ENCODE results near the gene TPM1.

The TPM1 gene

GRCh38 chr15:63112871-63113270 is 70.3 kb downstream of the TPM1 start:
- Histone ChIP-seq H3K4me3 (ENCODE audit: insufficient read depth, low read length, poor library complexity, severe bottlenecking) (no peak overlapping the region), H3K79me2 (ENCODE audit: insufficient read depth, low read length) (no peaks in the 10 kb centered on the region), H3K9me2 (replicated peaks; ENCODE audit: insufficient read depth, low read length) (no peaks in the 10 kb centered on the region), H3K27ac (ENCODE audit: low read depth, low read length) (no peak overlapping the region), H3K9ac (ENCODE audit: low read length) (no peak overlapping the region), H3K4me2 (ENCODE audit: low read depth, low read length, poor library complexity, severe bottlenecking) (no peak overlapping the region), H3K27me3 (ENCODE audit: low read length) (no peaks in the 10 kb centered on the region), H2AFZ (ENCODE audit: low read depth, low read length, severe bottlenecking) (no peak overlapping the region), H3F3A (ENCODE audit: insufficient read depth) (no peaks in the 10 kb centered on the region), H3K9me3 (ENCODE audit: insufficient read depth, low read length) (no peaks in the 10 kb centered on the region), H4K20me1 (ENCODE audit: low read depth, low read length) (no peaks in the 10 kb centered on the region), H3K36me3 (ENCODE audit: low read length) (no peaks in the 10 kb centered on the region)
- no peak for TF ChIP-seq EZH2phosphoT487 (conservative IDR thresholded peaks at IDR 0.05; ENCODE audit: low read length)
- TF ChIP-seq CTCF (IDR thresholded peaks at IDR 0.05; ENCODE audit: insufficient read depth, low read length, poor library complexity, severe bottlenecking) = no peak

DNA sequence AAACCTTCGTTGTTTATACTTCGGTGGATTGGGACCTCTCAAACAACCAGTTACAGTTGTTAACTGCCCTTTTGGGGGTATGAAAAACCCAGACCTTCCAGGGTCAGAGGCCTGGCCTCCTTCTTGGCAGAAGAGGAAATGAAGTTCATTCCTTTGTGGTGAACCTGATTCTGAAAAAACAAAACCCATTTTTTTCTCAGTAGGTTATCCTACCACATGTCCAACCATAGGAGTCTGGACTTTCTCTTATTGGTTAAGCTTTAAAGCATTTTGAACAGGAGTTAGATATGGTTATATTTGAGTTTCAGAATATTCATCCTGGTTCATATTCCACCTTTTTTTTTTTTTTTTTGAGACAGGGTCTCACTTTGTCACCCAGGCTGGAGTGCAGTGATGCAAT is 71.9 kb downstream of the TPM1 start:
- TF ChIP-seq EZH2phosphoT487 (conservative IDR thresholded peaks at IDR 0.05; ENCODE audit: low read length) = no peak
- TF ChIP-seq CTCF (IDR thresholded peaks at IDR 0.05; ENCODE audit: insufficient read depth, low read length, poor library complexity, severe bottlenecking) = no peak
- H3K9ac ChIP-seq (ENCODE audit: low read length) = no peak overlapping the region
- H3K9me3 ChIP-seq (ENCODE audit: insufficient read depth, low read length) = peaks cover 2% of the 10 kb centered on the region; the same call in 1 of the 2 replicates
- no peak overlapping the region for H2AFZ ChIP-seq (ENCODE audit: low read depth, low read length, severe bottlenecking)
- no peaks in the 10 kb centered on the region for H3K36me3 ChIP-seq (ENCODE audit: low read length)
- H3F3A ChIP-seq (ENCODE audit: insufficient read depth) = no peaks in the 10 kb centered on the region
- no peaks in the 10 kb centered on the region for H3K79me2 ChIP-seq (ENCODE audit: insufficient read depth, low read length)
- H3K4me3 ChIP-seq (ENCODE audit: insufficient read depth, low read length, poor library complexity, severe bottlenecking) = no peak overlapping the region
- H3K27me3 ChIP-seq (ENCODE audit: low read length) = no peaks in the 10 kb centered on the region
- no peak overlapping the region for H3K4me2 ChIP-seq (ENCODE audit: low read depth, low read length, poor library complexity, severe bottlenecking)
- no peaks in the 10 kb centered on the region for H4K20me1 ChIP-seq (ENCODE audit: low read depth, low read length)
- no peaks in the 10 kb centered on the region for H3K9me2 ChIP-seq (replicated peaks; ENCODE audit: insufficient read depth, low read length)
- no peak overlapping the region for H3K27ac ChIP-seq (ENCODE audit: low read depth, low read length)

Data from SU-DHL-6 (cell line).